Memory B cell (primary cell): ENCODE data around the gene TMC1.

Experiments used
- ATAC-seq: fragments of 150-1000 bp; cut with Tn5 transposase; 2 replicates; pipeline ENCODE4 v1.10.0; 2021; ENCODE audit warnings: low read depth, mild to moderate bottlenecking, moderate library complexity
- DNase-seq, 2 donors: peaks; one replicate each; pipeline ENCODE4 v3.0.0; 2022; ENCODE audit warnings: low spot score in 2 of 2
- H3K27ac Mint-ChIP-seq: one replicate; pipeline ENCODE4 v1.8.0; 2022; ENCODE audit warnings: mild to moderate bottlenecking, moderate library complexity, mixed read lengths
- H3K27me3 Mint-ChIP-seq: one replicate; pipeline ENCODE4 v1.8.0; 2022; ENCODE audit warnings: mixed read lengths
- H3K36me3 Mint-ChIP-seq: one replicate; pipeline ENCODE4 v1.8.0; 2022; ENCODE audit warnings: mild to moderate bottlenecking, mixed read lengths
- H3K4me1 Mint-ChIP-seq: one replicate; pipeline ENCODE4 v1.8.0; 2022; ENCODE audit warnings: mixed read lengths
- H3K4me3 Mint-ChIP-seq: one replicate; pipeline ENCODE4 v1.8.0; 2022; ENCODE audit warnings: mild to moderate bottlenecking, moderate library complexity, mixed read lengths
- H3K9me3 Mint-ChIP-seq: one replicate; pipeline ENCODE4 v1.8.0; 2022; ENCODE audit warnings: mixed read lengths

The TMC1 gene

GRCh38 chr9:72680593-72681282 lies 159.3 kb downstream of the TMC1 start:
- Mint-ChIP-seq H3K4me1 (no peaks in the 10 kb centered on the region), H3K9me3 (no peaks in the 10 kb centered on the region), H3K36me3 (no peaks in the 10 kb centered on the region), H3K27me3 (no peaks in the 10 kb centered on the region), H3K27ac (no peak overlapping the region), H3K4me3 (no peak overlapping the region)
- ATAC-seq (no peak), DNase-seq (no peak)

- Mint-ChIP-seq H3K4me3 (no peak overlapping the region), H3K27me3 (peaks cover 4% of the 10 kb centered on the region), H3K27ac (no peak overlapping the region), H3K9me3 (no peaks in the 10 kb centered on the region), H3K36me3 (no peaks in the 10 kb centered on the region), H3K4me1 (no peaks in the 10 kb centered on the region)
- DNase-seq (no peak), ATAC-seq (no peak)
These were observed 159.8 kb downstream of the TMC1 start for GRCh38 chr9:72681283-72681630.

GRCh38 chr9:72684615-72685014 lies 163.2 kb downstream of the TMC1 start:
- H3K9me3 Mint-ChIP-seq: no peaks in the 10 kb centered on the region
- ATAC-seq (no peak), DNase-seq (no peak)
- peaks cover 4% of the 10 kb centered on the region for H3K27me3 Mint-ChIP-seq
- no peak overlapping the region for H3K27ac Mint-ChIP-seq
- H3K4me3 Mint-ChIP-seq: no peak overlapping the region
- no peaks in the 10 kb centered on the region for H3K4me1 Mint-ChIP-seq
- no peaks in the 10 kb centered on the region for H3K36me3 Mint-ChIP-seq

- Mint-ChIP-seq H3K27me3 (peaks cover 4% of the 10 kb centered on the region), H3K4me3 (no peak overlapping the region), H3K9me3 (no peaks in the 10 kb centered on the region), H3K27ac (no peak overlapping the region), H3K4me1 (no peaks in the 10 kb centered on the region), H3K36me3 (no peaks in the 10 kb centered on the region)
- ATAC-seq (no peak), DNase-seq (no peak)
These were observed 164.5 kb downstream of the TMC1 start for GRCh38 chr9:72685911-72686310.

GRCh38 chr9:72687331-72687730 lies 165.9 kb downstream of the TMC1 start:
- ATAC-seq (no peak), DNase-seq (no peak)
- Mint-ChIP-seq H3K27me3 (peaks cover 4% of the 10 kb centered on the region), H3K9me3 (no peaks in the 10 kb centered on the region), H3K4me1 (no peaks in the 10 kb centered on the region), H3K4me3 (no peak overlapping the region), H3K27ac (no peak overlapping the region), H3K36me3 (no peaks in the 10 kb centered on the region)

- no peak overlapping the region for H3K27ac Mint-ChIP-seq
- peaks cover 2% of the 10 kb centered on the region for H3K27me3 Mint-ChIP-seq
- H3K9me3 Mint-ChIP-seq: no peaks in the 10 kb centered on the region
- DNase-seq (no peak), ATAC-seq (no peak)
- H3K4me1 Mint-ChIP-seq: no peaks in the 10 kb centered on the region
- no peak overlapping the region for H3K4me3 Mint-ChIP-seq
- H3K36me3 Mint-ChIP-seq: no peaks in the 10 kb centered on the region
These were observed 170.3 kb downstream of the TMC1 start for GRCh38 chr9:72691671-72692070.

- no peaks in the 10 kb centered on the region for H3K36me3 Mint-ChIP-seq
- no peaks in the 10 kb centered on the region for H3K9me3 Mint-ChIP-seq
- no peak overlapping the region for H3K4me3 Mint-ChIP-seq
- H3K4me1 Mint-ChIP-seq: no peaks in the 10 kb centered on the region
- no peak for DNase-seq
- H3K27ac Mint-ChIP-seq: no peak overlapping the region
- peaks cover 2% of the 10 kb centered on the region for H3K27me3 Mint-ChIP-seq
- no peak for ATAC-seq
These were observed 174.0 kb downstream of the TMC1 start for GRCh38 chr9:72695365-72695764.

- Mint-ChIP-seq H3K27ac (no peak overlapping the region), H3K27me3 (peaks cover 2% of the 10 kb centered on the region), H3K9me3 (no peaks in the 10 kb centered on the region), H3K36me3 (no peaks in the 10 kb centered on the region), H3K4me1 (no peaks in the 10 kb centered on the region), H3K4me3 (no peak overlapping the region)
- DNase-seq (no peak), ATAC-seq (no peak)
These were observed 175.1 kb downstream of the TMC1 start for GRCh38 chr9:72696511-72696910.

GRCh38 chr9:72701510-72701909 lies 180.1 kb downstream of the TMC1 start:
- no peaks in the 10 kb centered on the region for H3K9me3 Mint-ChIP-seq
- ATAC-seq: no peak
- DNase-seq: no peak
- H3K36me3 Mint-ChIP-seq: no peaks in the 10 kb centered on the region
- no peaks in the 10 kb centered on the region for H3K4me1 Mint-ChIP-seq
- no peak overlapping the region for H3K27ac Mint-ChIP-seq
- no peak overlapping the region for H3K4me3 Mint-ChIP-seq
- no peaks in the 10 kb centered on the region for H3K27me3 Mint-ChIP-seq

GRCh38 chr9:72703574-72703973 lies 182.2 kb downstream of the TMC1 start:
- no peak for ATAC-seq
- Mint-ChIP-seq H3K4me1 (no peaks in the 10 kb centered on the region), H3K36me3 (no peaks in the 10 kb centered on the region)

GRCh38 chr9:72704688-72705375 lies 183.4 kb downstream of the TMC1 start:
- H3K4me3 Mint-ChIP-seq: no peak overlapping the region
- no peaks in the 10 kb centered on the region for H3K9me3 Mint-ChIP-seq
- H3K36me3 Mint-ChIP-seq: no peaks in the 10 kb centered on the region
- no peak overlapping the region for H3K27ac Mint-ChIP-seq
- ATAC-seq (no peak), DNase-seq (no peak)
- H3K27me3 Mint-ChIP-seq: no peaks in the 10 kb centered on the region
- no peaks in the 10 kb centered on the region for H3K4me1 Mint-ChIP-seq

More at GRCh38 chr9:72703574-72703973, 182.2 kb downstream of the TMC1 start:
- Mint-ChIP-seq H3K9me3 (no peaks in the 10 kb centered on the region), H3K27me3 (no peaks in the 10 kb centered on the region), H3K4me3 (no peak overlapping the region), H3K27ac (no peak overlapping the region)
- no peak for DNase-seq

GRCh38 chr9:72718503-72718902 lies 197.1 kb downstream of the TMC1 start:
- Mint-ChIP-seq H3K9me3 (peaks cover 2% of the 10 kb centered on the region), H3K27me3 (no peaks in the 10 kb centered on the region), H3K4me1 (no peaks in the 10 kb centered on the region), H3K27ac (no peak overlapping the region), H3K4me3 (no peak overlapping the region), H3K36me3 (no peaks in the 10 kb centered on the region)
- DNase-seq (no peak), ATAC-seq (no peak)

- no peak for DNase-seq
- H3K4me1 Mint-ChIP-seq: no peaks in the 10 kb centered on the region
- no peak for ATAC-seq
- H3K27ac Mint-ChIP-seq: no peak overlapping the region
- no peaks in the 10 kb centered on the region for H3K36me3 Mint-ChIP-seq
- peaks cover 1% of the 10 kb centered on the region for H3K9me3 Mint-ChIP-seq
- H3K4me3 Mint-ChIP-seq: no peak overlapping the region
- H3K27me3 Mint-ChIP-seq: peaks cover 1% of the 10 kb centered on the region
These were observed 199.7 kb downstream of the TMC1 start for GRCh38 chr9:72721067-72721466.

- no peak overlapping the region for H3K4me3 Mint-ChIP-seq
- ATAC-seq (no peak), DNase-seq (no peak)
- peaks cover 1% of the 10 kb centered on the region for H3K9me3 Mint-ChIP-seq
- peaks cover 1% of the 10 kb centered on the region for H3K27me3 Mint-ChIP-seq
- no peak overlapping the region for H3K27ac Mint-ChIP-seq
- H3K4me1 Mint-ChIP-seq: no peaks in the 10 kb centered on the region
- no peaks in the 10 kb centered on the region for H3K36me3 Mint-ChIP-seq
These were observed 205.5 kb downstream of the TMC1 start for GRCh38 chr9:72726947-72727346.
